Neuronal stem cell (in vitro differentiated cells): ENCODE results near the gene LRRC2.
"Not testable (repeated sequence)": the region's sequence is repeated elsewhere in the genome, so short reads cannot be mapped to it uniquely, and the experiment has no call there.

Source experiments
- DNase-seq: peaks from one replicate; pipeline ENCODE4 v3.0.0-alpha.2; 2013; ENCODE audit warnings: low spot score
- H2AFZ ChIP-seq: one replicate; pipeline ENCODE4 v1.6.1; 2013; ENCODE audit warnings: mild to moderate bottlenecking, low read length, inconsistent platforms
- H2AK5ac ChIP-seq: 2 replicates; pipeline ENCODE4 v1.6.1; 2013; ENCODE audit warnings: low read depth, mild to moderate bottlenecking, inconsistent platforms, low read length, moderate library complexity, mixed read lengths
- H2BK120ac ChIP-seq: 2 replicates; pipeline ENCODE4 v1.6.1; 2013; ENCODE audit warnings: low read depth, mild to moderate bottlenecking, inconsistent platforms, low read length, moderate library complexity, mixed read lengths
- H2BK12ac ChIP-seq: one replicate; pipeline ENCODE4 v1.6.1; 2013; ENCODE audit warnings: low read length, inconsistent platforms
- H2BK15ac ChIP-seq: 2 replicates; pipeline ENCODE4 v1.6.1; 2013; ENCODE audit warnings: mild to moderate bottlenecking, low read length, inconsistent platforms, mixed read lengths
- H2BK5ac ChIP-seq: one replicate; pipeline ENCODE4 v1.6.1; 2013; ENCODE audit warnings: inconsistent platforms, mild to moderate bottlenecking, low read length, moderate library complexity
- H3K14ac ChIP-seq: one replicate; pipeline ENCODE4 v1.6.1; 2013; ENCODE audit warnings: low read length, inconsistent platforms
- H3K18ac ChIP-seq: 2 replicates; pipeline ENCODE4 v1.6.1; 2013; ENCODE audit warnings: low read length, inconsistent platforms
- H3K23ac ChIP-seq: 2 replicates; pipeline ENCODE4 v1.6.1; 2013; ENCODE audit warnings: low read depth, mild to moderate bottlenecking, mixed read lengths, low read length, inconsistent platforms; ENCODE audit not compliant: poor library complexity
- H3K27ac ChIP-seq: replicated peaks from 3 replicates; pipeline ENCODE4 v1.5.1; 2013; ENCODE audit warnings: low read length, inconsistent platforms
- H3K27me3 ChIP-seq, 3 experiments: 2 replicates each; pipeline ENCODE4 v1.6.1; 2013; ENCODE audit warnings: low read length in 3 of 3, mild to moderate bottlenecking in 2 of 3, inconsistent platforms in 1 of 3, low read depth in 1 of 3, mixed read lengths in 1 of 3, moderate library complexity in 1 of 3; ENCODE audit not compliant: control insufficient read depth in 3 of 3, insufficient read depth in 3 of 3
- H3K36me3 ChIP-seq, 2 donors: replicated peaks in 1 of 2; 2 replicates each; pipeline ENCODE4 v1.6.1; 2013; ENCODE audit warnings: low read length in 2 of 2; ENCODE audit not compliant: control insufficient read depth in 2 of 2, insufficient read depth in 2 of 2
- H3K4ac ChIP-seq: 2 replicates; pipeline ENCODE4 v1.6.1; 2013; ENCODE audit warnings: inconsistent platforms, mild to moderate bottlenecking, low read length, moderate library complexity
- H3K4me1 ChIP-seq, 2 donors: 1 replicate in 1 of 2; 2 replicates in 1 of 2; pipeline ENCODE4 v1.6.1; 2013; ENCODE audit warnings: low read length in 2 of 2, low read depth in 1 of 2; ENCODE audit not compliant: control insufficient read depth in 2 of 2, insufficient read depth in 1 of 2
- H3K4me2 ChIP-seq: one replicate; pipeline ENCODE4 v1.6.1; 2013; ENCODE audit warnings: mild to moderate bottlenecking, low read length, inconsistent platforms; ENCODE audit not compliant: insufficient read depth, poor library complexity, severe bottlenecking
- H3K4me3 ChIP-seq, 2 donors: 2 replicates each; pipeline ENCODE4 v1.5.1; 2013; ENCODE audit warnings: low read length in 2 of 2, mild to moderate bottlenecking in 2 of 2, inconsistent platforms in 1 of 2, moderate library complexity in 1 of 2
- H3K79me1 ChIP-seq: one replicate; pipeline ENCODE4 v1.6.1; 2013; ENCODE audit warnings: low read depth, mild to moderate bottlenecking, inconsistent platforms, low read length, moderate library complexity
- H3K9ac ChIP-seq: one replicate; pipeline ENCODE4 v1.6.1; 2013; ENCODE audit warnings: mild to moderate bottlenecking, low read depth, low read length, inconsistent platforms; ENCODE audit not compliant: poor library complexity
- H3K9me3 ChIP-seq, 2 donors: replicated peaks in 1 of 2; 2 replicates each; pipeline versions ENCODE3 to v1.6.1; 2013; ENCODE audit warnings: low read length in 2 of 2, mild to moderate bottlenecking in 2 of 2, inconsistent platforms in 1 of 2, low read depth in 1 of 2, mixed read lengths in 1 of 2, moderate library complexity in 1 of 2; ENCODE audit not compliant: control insufficient read depth in 2 of 2, insufficient read depth in 1 of 2
- H4K8ac ChIP-seq: one replicate; pipeline ENCODE4 v1.6.1; 2013; ENCODE audit warnings: low read depth, mild to moderate bottlenecking, inconsistent platforms, low read length, moderate library complexity
- H4K91ac ChIP-seq: one replicate; pipeline ENCODE4 v1.6.1; 2013; ENCODE audit warnings: low read length, low read depth, mild to moderate bottlenecking, inconsistent platforms; ENCODE audit not compliant: poor library complexity
- WGBS, 2 donors: extraction: QIAGEN DNeasy Blood & Tissue Kit; methylation state at CpG; one replicate each; pipeline ENCODE4 v1.1.7; 2013; ENCODE audit warnings: missing lambda C conversion rate in 2 of 2, mixed read lengths in 1 of 2; ENCODE audit not compliant: insufficient read length in 2 of 2, insufficient replicate concordance in 1 of 2; ENCODE audit errors: extremely low coverage in 2 of 2; 5-methylcytosine and 5-hydroxymethylcytosine counted together

LRRC2 gene

DNA sequence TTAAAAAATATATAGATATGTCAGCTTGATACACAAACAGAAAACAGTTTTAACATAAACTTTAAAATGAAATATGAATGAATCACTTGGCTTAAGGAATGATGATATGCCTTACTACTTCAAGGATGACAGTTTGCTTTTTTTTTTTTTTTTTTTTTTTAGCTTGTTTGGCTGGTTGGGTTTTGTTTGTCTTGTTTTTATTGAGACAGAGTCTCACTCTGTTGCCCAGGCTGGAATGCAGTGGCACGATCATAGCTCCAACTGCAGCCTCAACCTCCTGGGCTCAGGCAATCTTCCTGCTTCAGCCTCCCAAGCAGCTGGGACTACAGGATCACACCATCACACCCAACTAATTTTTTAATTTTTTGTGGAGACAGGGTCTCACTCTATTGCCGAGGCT, 14.5 kb downstream of the LRRC2 start:
- Histone ChIP-seq H3K18ac (no peak overlapping the region), H2BK120ac (no peak overlapping the region), H4K91ac (no peak overlapping the region), H3K79me1 (no peaks in the 10 kb centered on the region), H3K27ac (no peak overlapping the region), H3K27me3 (no peaks in the 10 kb centered on the region), H3K9ac (no peak overlapping the region), H2BK5ac (no peak overlapping the region), H2AFZ (no peak overlapping the region), H3K4me1 (no peaks in the 10 kb centered on the region), H3K4ac (no peak overlapping the region), H2BK12ac (no peak overlapping the region), H3K9me3 (no peaks in the 10 kb centered on the region), H2AK5ac (no peak overlapping the region), H3K36me3 (no peaks in the 10 kb centered on the region), H3K4me2 (no peak overlapping the region), H2BK15ac (no peak overlapping the region), H3K4me3 (no peak overlapping the region), H3K14ac (no peak overlapping the region), H4K8ac (no peak overlapping the region), H3K23ac (no peak overlapping the region)
- WGBS, 2 donors = no CpG with 5 or more reads among the region's 2 CpGs
- no peak for DNase-seq

DNA sequence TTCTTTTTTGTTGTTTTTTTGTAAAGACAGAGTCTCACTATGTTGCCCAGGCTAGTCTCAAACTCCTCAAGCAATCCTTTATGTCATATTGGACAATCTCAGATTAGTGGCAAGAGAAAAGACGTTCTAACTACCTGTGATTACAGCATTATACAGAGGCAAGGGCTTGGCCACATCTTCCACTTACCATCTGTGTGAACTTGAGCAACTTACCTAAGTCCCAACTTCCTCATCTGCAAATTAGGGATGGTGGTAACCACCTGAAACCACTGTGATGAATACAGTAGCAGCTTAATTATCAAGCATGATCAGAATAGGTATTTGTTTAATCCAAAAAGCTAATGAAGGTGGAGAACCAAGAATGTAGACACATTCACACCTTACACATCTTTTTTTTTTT, 16.1 kb downstream of the LRRC2 start:
- H3K4ac ChIP-seq = no peak overlapping the region
- no peak overlapping the region for H4K91ac ChIP-seq
- no peak overlapping the region for H3K27ac ChIP-seq
- no peak for DNase-seq
- no peak overlapping the region for H2AK5ac ChIP-seq
- H2BK5ac ChIP-seq = no peak overlapping the region
- H3K9ac ChIP-seq = no peak overlapping the region
- H3K18ac ChIP-seq = no peak overlapping the region
- H3K79me1 ChIP-seq = no peaks in the 10 kb centered on the region
- H2BK15ac ChIP-seq = no peak overlapping the region
- H3K4me2 ChIP-seq = no peak overlapping the region
- no peak overlapping the region for H3K4me3 ChIP-seq
- H3K9me3 ChIP-seq = no peaks in the 10 kb centered on the region
- H3K4me1 ChIP-seq = no peaks in the 10 kb centered on the region
- no peak overlapping the region for H4K8ac ChIP-seq
- H2BK120ac ChIP-seq = no peak overlapping the region
- H2BK12ac ChIP-seq = no peak overlapping the region
- no peak overlapping the region for H3K14ac ChIP-seq
- H3K23ac ChIP-seq = no peak overlapping the region
- no peaks in the 10 kb centered on the region for H3K27me3 ChIP-seq
- H3K36me3 ChIP-seq = no peaks in the 10 kb centered on the region
- H2AFZ ChIP-seq = no peak overlapping the region
- no CpG with 5 or more reads among the region's 1 CpG for WGBS, 2 donors

GRCh38 chr3:46549408-46549904, 16.6 kb downstream of the LRRC2 start:
- H3K4me2 ChIP-seq = no peak overlapping the region
- H3K4me3 ChIP-seq = no peak overlapping the region
- H3K18ac ChIP-seq = no peak overlapping the region
- H3K36me3 ChIP-seq = no peaks in the 10 kb centered on the region
- no peak overlapping the region for H4K91ac ChIP-seq
- no peaks in the 10 kb centered on the region for H3K4me1 ChIP-seq
- H3K27me3 ChIP-seq = no peaks in the 10 kb centered on the region
- H3K27ac ChIP-seq = no peak overlapping the region
- H3K4ac ChIP-seq = no peak overlapping the region
- no peak overlapping the region for H2BK15ac ChIP-seq
- H3K9ac ChIP-seq = no peak overlapping the region
- WGBS, 2 donors = no CpG with 5 or more reads among the region's 4 CpGs
- no peak overlapping the region for H4K8ac ChIP-seq
- no peak overlapping the region for H2BK5ac ChIP-seq
- H2BK120ac ChIP-seq = no peak overlapping the region
- H2AFZ ChIP-seq = no peak overlapping the region
- no peak overlapping the region for H2AK5ac ChIP-seq
- no peaks in the 10 kb centered on the region for H3K79me1 ChIP-seq
- H2BK12ac ChIP-seq = no peak overlapping the region
- no peaks in the 10 kb centered on the region for H3K9me3 ChIP-seq
- H3K14ac ChIP-seq = no peak overlapping the region
- no peak for DNase-seq
- H3K23ac ChIP-seq = no peak overlapping the region

GRCh38 chr3:46548611-46549010, 17.5 kb downstream of the LRRC2 start:
- not testable (repeated sequence) for H3K18ac ChIP-seq, H3K36me3 ChIP-seq, H3K23ac ChIP-seq, H3K4ac ChIP-seq, H2BK15ac ChIP-seq, H3K9ac ChIP-seq, H2BK5ac ChIP-seq, H2BK120ac ChIP-seq, H3K27me3 ChIP-seq, H3K4me1 ChIP-seq, H2AK5ac ChIP-seq, H2AFZ ChIP-seq, DNase-seq, H3K14ac ChIP-seq, H4K8ac ChIP-seq, H3K4me3 ChIP-seq, H3K4me2 ChIP-seq, H3K27ac ChIP-seq, H2BK12ac ChIP-seq, H4K91ac ChIP-seq, H3K9me3 ChIP-seq, H3K79me1 ChIP-seq
- WGBS, 2 donors = no CpG with 5 or more reads among the region's 3 CpGs
